Measurements from ENCODE around the gene SLC25A26.
"Not testable (repeated sequence)": the region's sequence is repeated elsewhere in the genome, so short reads cannot be mapped to it uniquely, and the experiment has no call there.

The SLC25A26 gene

GRCh38 chr3:66220602-66221377 is at the start of gene SLC25A26:
Gene SLC25A26, plus strand, starts transcription at chr3:66221001. Its CDS starts 94 bp downstream, at chr3:66221095.
- no peak for FAIRE-seq

GRCh38 chr3:66172394-66172793 is 48.4 kb upstream of the SLC25A26 start:
- no peak for FAIRE-seq

- no peak for FAIRE-seq
Observed at GRCh38 chr3:66177026-66177425, 43.8 kb upstream of the SLC25A26 start.

- FAIRE-seq = no peak
Observed at GRCh38 chr3:66178206-66178605, 42.6 kb upstream of the SLC25A26 start.

GRCh38 chr3:66179793-66180192 is 41.0 kb upstream of the SLC25A26 start:
- FAIRE-seq = no peak

- no peak for FAIRE-seq
Observed at GRCh38 chr3:66181764-66182163, 39.0 kb upstream of the SLC25A26 start.

GRCh38 chr3:66182246-66182645 is 38.6 kb upstream of the SLC25A26 start:
- FAIRE-seq = no peak

GRCh38 chr3:66186545-66186944 is 34.3 kb upstream of the SLC25A26 start:
- FAIRE-seq = no peak

- FAIRE-seq = no peak
Observed at GRCh38 chr3:66195347-66195783, 25.4 kb upstream of the SLC25A26 start.

- FAIRE-seq = no peak
Observed at GRCh38 chr3:66196633-66197032, 24.2 kb upstream of the SLC25A26 start.

GRCh38 chr3:66198437-66199088 is 22.2 kb upstream of the SLC25A26 start:
- no peak for FAIRE-seq

GRCh38 chr3:66199089-66199473 is 21.7 kb upstream of the SLC25A26 start:
- no peak for FAIRE-seq

- FAIRE-seq = no peak
Observed at GRCh38 chr3:66200147-66200546, 20.7 kb upstream of the SLC25A26 start.

GRCh38 chr3:66200786-66201185 is 20.0 kb upstream of the SLC25A26 start:
- FAIRE-seq = no peak

GRCh38 chr3:66203275-66203674 is 17.5 kb upstream of the SLC25A26 start:
- no peak for FAIRE-seq

- no peak for FAIRE-seq
Observed at GRCh38 chr3:66206806-66207205, 14.0 kb upstream of the SLC25A26 start.

GRCh38 chr3:66208189-66208588 is 12.6 kb upstream of the SLC25A26 start:
- FAIRE-seq = no peak

GRCh38 chr3:66210687-66211295 is 10.0 kb upstream of the SLC25A26 start:
- FAIRE-seq = no peak

- FAIRE-seq = no peak
Observed at GRCh38 chr3:66211779-66212178, 9.0 kb upstream of the SLC25A26 start.

- FAIRE-seq = no peak
Observed at GRCh38 chr3:66215106-66215505, 5.7 kb upstream of the SLC25A26 start.

- FAIRE-seq = no peak
Observed at GRCh38 chr3:66220066-66220465, 735 bp upstream of the SLC25A26 start.

GRCh38 chr3:66224220-66224619 is 3.4 kb downstream of the SLC25A26 start:
- FAIRE-seq = no peak

GRCh38 chr3:66226093-66226492 is 5.3 kb downstream of the SLC25A26 start:
- FAIRE-seq = not testable (repeated sequence)

GRCh38 chr3:66227051-66227450 is 6.2 kb downstream of the SLC25A26 start:
- FAIRE-seq = no peak
